NCI-H2107 treated with DMSO at 0.1 percent for 48 hours (cell line): ENCODE results near the gene TFPI2.

ENCODE experiments used
- DNase-seq: peaks from one replicate; lab custom pipeline; 2025; ENCODE audit not compliant: unreplicated experiment; lab: John Stamatoyannopoulos, UW

TFPI2 gene

GRCh38 chr7:93860261-93860660, 30.3 kb downstream of the TFPI2 start:
- DNase-seq: no peak

DNA sequence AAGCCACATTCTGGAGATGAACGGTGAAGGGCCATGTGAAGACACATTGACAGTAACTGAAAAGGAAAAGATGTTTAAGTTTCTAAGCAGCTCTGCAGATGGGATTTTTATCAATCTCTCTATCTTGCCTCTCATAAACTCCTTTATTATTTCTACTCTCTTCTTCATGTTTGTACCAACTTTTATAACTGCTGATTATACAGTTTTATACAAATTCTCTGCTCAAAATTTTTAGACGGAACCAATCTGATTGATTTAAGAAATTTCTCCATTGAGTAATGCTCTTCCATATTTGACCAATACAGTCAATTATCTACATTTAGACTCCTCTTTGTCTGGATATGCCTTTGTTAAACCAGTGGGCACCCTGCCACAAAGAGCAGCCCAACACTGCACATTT, 31.7 kb downstream of the TFPI2 start:
- no peak for DNase-seq

DNA sequence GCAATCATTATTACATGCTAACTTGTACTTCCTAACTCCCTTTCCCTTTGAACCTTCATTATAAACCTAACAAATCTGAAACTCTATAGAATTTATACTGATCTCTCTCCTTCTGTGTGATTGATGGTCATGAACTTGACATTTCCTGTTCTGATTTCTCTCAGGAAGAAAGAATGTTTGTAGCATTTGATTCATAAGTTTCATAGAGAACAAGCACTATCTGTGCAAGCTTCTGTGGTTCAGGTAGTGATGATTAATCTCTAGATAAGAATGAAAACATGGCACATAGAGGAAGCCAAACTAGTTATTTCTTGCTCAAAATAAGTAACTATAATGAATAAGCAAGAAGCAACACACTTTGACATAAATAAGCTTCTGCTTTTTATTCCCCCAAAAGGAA, 34.2 kb downstream of the TFPI2 start:
- DNase-seq: no peak

DNA sequence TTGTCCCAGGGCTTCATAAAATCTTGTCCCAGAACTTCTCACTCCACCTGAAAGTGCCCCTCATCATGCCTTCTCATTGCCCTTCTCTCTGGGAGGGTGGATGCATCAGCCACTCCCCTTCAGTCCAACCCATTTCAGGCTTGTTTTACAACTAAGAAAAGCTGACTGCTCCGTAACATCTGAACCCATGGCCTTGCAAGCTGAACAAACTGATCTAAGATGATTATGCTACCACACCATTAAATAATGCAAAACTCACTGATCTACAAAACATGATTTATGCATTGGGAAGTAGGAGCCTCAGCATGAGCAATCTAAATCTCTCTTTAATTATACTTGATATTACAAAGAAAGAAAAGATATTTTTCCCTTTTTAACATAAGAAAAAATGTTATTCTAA, 34.8 kb downstream of the TFPI2 start:
- no peak for DNase-seq

GRCh38 chr7:93854480-93854879, 36.1 kb downstream of the TFPI2 start:
- DNase-seq: no peak

- DNase-seq: no peak
Observed at GRCh38 chr7:93851536-93851935, 39.0 kb downstream of the TFPI2 start.

- no peak for DNase-seq
Observed at GRCh38 chr7:93843260-93843659, 47.3 kb downstream of the TFPI2 start.

- no peak for DNase-seq
Observed at GRCh38 chr7:93838966-93839365, 51.6 kb downstream of the TFPI2 start.

GRCh38 chr7:93837245-93837644, 53.3 kb downstream of the TFPI2 start:
- DNase-seq: no peak

DNA sequence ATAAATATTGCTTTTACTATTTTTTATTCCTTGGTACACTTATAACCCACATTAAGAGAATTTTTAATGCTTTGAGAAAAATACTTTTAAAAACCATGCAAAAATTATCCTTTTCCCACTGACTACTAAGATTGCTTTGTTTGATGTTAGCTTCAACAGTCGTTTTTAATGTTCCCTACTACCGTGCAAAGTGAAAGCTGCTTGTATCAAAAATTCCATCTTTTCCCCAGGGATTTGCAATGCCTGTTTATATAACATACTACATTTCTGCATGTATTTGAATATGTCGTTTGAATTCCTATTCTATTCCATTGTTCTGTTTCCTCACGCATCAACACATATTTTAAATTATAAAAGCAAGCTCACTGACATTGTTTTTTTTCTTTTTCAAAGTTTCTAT, 54.4 kb downstream of the TFPI2 start:
- DNase-seq: no peak

- no peak for DNase-seq
Observed at GRCh38 chr7:93835702-93836101, 54.9 kb downstream of the TFPI2 start.
